KMS-11 (cell line): Measurements from ENCODE around the gene TMEM38B.

Experiments
- H2AFZ ChIP-seq: fragments of 200-600 bp; sonication (generic); 2 replicates; pipeline ENCODE4 v1.6.1; 2016; ENCODE audit warnings: antibody characterized with exemption, mixed run types, low read depth
- H3K27ac ChIP-seq: fragments of 200-600 bp; sonication (generic); 2 replicates; pipeline ENCODE4 v1.6.1; 2016; ENCODE audit warnings: mild to moderate bottlenecking, mixed run types
- H3K27me3 ChIP-seq: fragments of 200-600 bp; sonication (generic); 2 replicates; pipeline ENCODE4 v1.6.1; 2017; ENCODE audit warnings: mild to moderate bottlenecking, low read depth, mixed run types, moderate library complexity; ENCODE audit not compliant: insufficient read depth
- H3K36me3 ChIP-seq: fragments of 200-600 bp; sonication (generic); 2 replicates; pipeline ENCODE4 v1.6.1; 2017; ENCODE audit warnings: mild to moderate bottlenecking, mixed run types; ENCODE audit not compliant: insufficient read depth
- H3K4me1 ChIP-seq: fragments of 200-600 bp; sonication (generic); 2 replicates; pipeline ENCODE4 v1.6.1; 2016; ENCODE audit warnings: mild to moderate bottlenecking, low read depth, mixed run types; ENCODE audit not compliant: poor library complexity, severe bottlenecking
- H3K4me2 ChIP-seq: fragments of 200-600 bp; sonication (generic); 2 replicates; pipeline ENCODE4 v1.7.0; 2016; ENCODE audit warnings: mild to moderate bottlenecking, mixed run types
- H3K4me3 ChIP-seq: fragments of 200-600 bp; sonication (generic); IDR thresholded peaks from 2 replicates; pipeline ENCODE4 v1.6.1; 2017; ENCODE audit warnings: low read depth, low read length, mixed read lengths; ENCODE audit not compliant: insufficient read depth
- H3K79me2 ChIP-seq: fragments of 200-600 bp; sonication (generic); 2 replicates; pipeline ENCODE4 v1.6.1; 2016; ENCODE audit warnings: low read depth, mixed run types; ENCODE audit not compliant: insufficient read depth
- H3K9ac ChIP-seq: fragments of 200-600 bp; sonication (generic); 2 replicates; pipeline ENCODE4 v1.6.1; 2016; ENCODE audit warnings: mild to moderate bottlenecking, mixed run types
- H4K20me1 ChIP-seq: fragments of 200-600 bp; sonication (generic); 2 replicates; pipeline ENCODE4 v1.6.1; 2016; ENCODE audit warnings: mild to moderate bottlenecking, mixed run types; ENCODE audit not compliant: insufficient read depth
- TF ChIP-seq, protein P1 (sequence below): fragments of 200-600 bp; sonication (generic); conservative IDR thresholded peaks from 2 replicates; pipeline ENCODE4 v1.6.1; 2017; ENCODE audit warnings: low read depth, mild to moderate bottlenecking, antibody characterized with exemption, low read length, moderate library complexity, mixed read lengths

The TMEM38B gene

DNA sequence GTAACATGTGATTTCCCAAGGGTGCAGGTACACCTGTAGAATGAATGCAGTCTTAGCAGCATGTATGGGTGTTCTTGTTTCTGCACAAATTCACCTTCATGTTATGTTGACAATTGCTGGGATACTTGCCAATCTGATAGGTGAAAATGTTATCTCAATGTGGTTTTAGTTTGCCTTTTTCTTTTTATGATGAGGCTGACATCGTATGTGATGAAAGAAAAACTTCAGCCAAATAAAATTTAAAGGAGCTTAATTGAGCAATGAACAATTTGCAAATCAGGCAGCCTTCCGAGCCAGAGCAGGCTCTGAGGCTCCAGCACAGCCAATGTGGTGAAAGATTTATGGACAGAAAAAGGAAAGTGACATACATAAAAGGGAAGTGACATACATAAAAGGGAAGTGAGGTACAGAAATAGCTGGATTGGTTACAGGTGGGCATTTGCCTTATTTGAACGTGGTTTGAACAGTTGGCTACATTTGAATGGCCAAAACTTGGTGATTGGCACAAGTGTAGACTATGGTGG, 21.6 kb upstream of the TMEM38B start:
- Histone ChIP-seq H3K79me2 (no peaks in the 10 kb centered on the region), H3K4me1 (no peaks in the 10 kb centered on the region), H3K4me3 (no peak overlapping the region), H3K4me2 (no peak overlapping the region), H2AFZ (no peak overlapping the region), H3K9ac (no peak overlapping the region), H3K27ac (no peak overlapping the region), H3K36me3 (no peaks in the 10 kb centered on the region), H3K27me3 (no peaks in the 10 kb centered on the region), H4K20me1 (no peaks in the 10 kb centered on the region)
- TF ChIP-seq, protein P1, sequence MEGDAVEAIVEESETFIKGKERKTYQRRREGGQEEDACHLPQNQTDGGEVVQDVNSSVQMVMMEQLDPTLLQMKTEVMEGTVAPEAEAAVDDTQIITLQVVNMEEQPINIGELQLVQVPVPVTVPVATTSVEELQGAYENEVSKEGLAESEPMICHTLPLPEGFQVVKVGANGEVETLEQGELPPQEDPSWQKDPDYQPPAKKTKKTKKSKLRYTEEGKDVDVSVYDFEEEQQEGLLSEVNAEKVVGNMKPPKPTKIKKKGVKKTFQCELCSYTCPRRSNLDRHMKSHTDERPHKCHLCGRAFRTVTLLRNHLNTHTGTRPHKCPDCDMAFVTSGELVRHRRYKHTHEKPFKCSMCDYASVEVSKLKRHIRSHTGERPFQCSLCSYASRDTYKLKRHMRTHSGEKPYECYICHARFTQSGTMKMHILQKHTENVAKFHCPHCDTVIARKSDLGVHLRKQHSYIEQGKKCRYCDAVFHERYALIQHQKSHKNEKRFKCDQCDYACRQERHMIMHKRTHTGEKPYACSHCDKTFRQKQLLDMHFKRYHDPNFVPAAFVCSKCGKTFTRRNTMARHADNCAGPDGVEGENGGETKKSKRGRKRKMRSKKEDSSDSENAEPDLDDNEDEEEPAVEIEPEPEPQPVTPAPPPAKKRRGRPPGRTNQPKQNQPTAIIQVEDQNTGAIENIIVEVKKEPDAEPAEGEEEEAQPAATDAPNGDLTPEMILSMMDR, result no peak

- H2AFZ ChIP-seq, result no peak overlapping the region
- no peaks in the 10 kb centered on the region for H3K36me3 ChIP-seq
- no peak overlapping the region for H3K4me2 ChIP-seq
- H3K79me2 ChIP-seq, result no peaks in the 10 kb centered on the region
- no peak overlapping the region for H3K4me3 ChIP-seq
- TF ChIP-seq, protein P1, result no peak
- H4K20me1 ChIP-seq, result no peaks in the 10 kb centered on the region
- no peaks in the 10 kb centered on the region for H3K27me3 ChIP-seq
- H3K4me1 ChIP-seq, result no peaks in the 10 kb centered on the region
- no peak overlapping the region for H3K27ac ChIP-seq
- no peak overlapping the region for H3K9ac ChIP-seq
Measured at GRCh38 chr9:105673850-105674387, 20.4 kb upstream of the TMEM38B start.

DNA sequence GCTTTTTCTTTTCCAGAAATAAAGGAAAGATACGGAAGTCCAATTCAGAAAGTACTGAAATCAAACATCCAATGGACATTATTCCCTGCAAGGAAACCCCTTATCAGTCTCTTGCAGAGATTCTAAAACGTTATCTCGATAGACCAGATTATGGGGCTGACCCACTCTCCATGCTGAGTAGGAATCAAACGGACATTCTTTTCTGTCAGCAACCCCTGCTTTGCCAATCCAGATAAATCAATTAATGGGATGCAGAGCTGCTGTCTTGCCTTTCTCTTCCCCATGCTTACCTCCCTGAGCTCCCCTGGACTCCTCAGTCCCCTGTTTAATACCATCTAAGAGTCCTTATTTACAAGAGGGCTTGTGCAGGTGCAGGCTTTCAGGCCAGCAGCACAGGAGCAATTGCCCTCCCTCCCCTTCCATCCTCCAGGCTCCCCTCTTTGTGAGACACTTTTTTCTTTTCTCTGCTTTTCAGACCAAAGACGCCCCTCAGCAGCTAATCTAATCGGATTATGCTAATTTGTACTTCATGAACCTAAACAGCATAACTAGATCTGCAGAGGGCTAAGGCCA, 17.9 kb upstream of the TMEM38B start:
- H4K20me1 ChIP-seq, result no peaks in the 10 kb centered on the region
- H3K4me3 ChIP-seq, result no peak overlapping the region
- H2AFZ ChIP-seq, result no peak overlapping the region
- H3K79me2 ChIP-seq, result no peaks in the 10 kb centered on the region
- no peaks in the 10 kb centered on the region for H3K27me3 ChIP-seq
- no peak overlapping the region for H3K4me2 ChIP-seq
- H3K27ac ChIP-seq, result no peak overlapping the region
- no peak overlapping the region for H3K9ac ChIP-seq
- no peaks in the 10 kb centered on the region for H3K36me3 ChIP-seq
- no peaks in the 10 kb centered on the region for H3K4me1 ChIP-seq
- TF ChIP-seq, protein P1, result no peak

GRCh38 chr9:105678163-105678562, 16.2 kb upstream of the TMEM38B start:
- no peaks in the 10 kb centered on the region for H4K20me1 ChIP-seq
- no peaks in the 10 kb centered on the region for H3K36me3 ChIP-seq
- H2AFZ ChIP-seq, result no peak overlapping the region

More at GRCh38 chr9:105678163-105678562, 16.2 kb upstream of the TMEM38B start:
- Histone ChIP-seq H3K4me3 (no peak overlapping the region), H3K9ac (no peak overlapping the region), H3K79me2 (no peaks in the 10 kb centered on the region), H3K4me2 (no peak overlapping the region), H3K4me1 (no peaks in the 10 kb centered on the region), H3K27ac (no peak overlapping the region), H3K27me3 (no peaks in the 10 kb centered on the region)
- TF ChIP-seq, protein P1, result no peak
